Suprapubic skin (tissue), 3 donors: ENCODE results near the gene FASN.

Source experiments
- EP300 ChIP-seq: sonication (generic); formaldehyde crosslinking; IDR thresholded peaks from one replicate; pipeline ENCODE4 v1.6.1; 2017; ENCODE audit warnings: antibody characterized with exemption
- POLR2A ChIP-seq, 2 donors: fragments of 450-650 bp; IDR thresholded peaks; one replicate each; pipeline ENCODE4 v1.6.1; 2017; ENCODE audit warnings: antibody characterized with exemption in 2 of 2, mild to moderate bottlenecking in 2 of 2, moderate library complexity in 2 of 2
- TF ChIP-seq, protein P1 (sequence below), 2 donors: fragments of 200-600 bp in 1 of 2; fragments of 450-650 bp in 1 of 2; sonication (generic) in 1 of 2; IDR thresholded peaks; one replicate each; pipeline ENCODE4 v1.5.1; 2016 to 2019; ENCODE audit warnings: antibody characterized with exemption in 2 of 2, mild to moderate bottlenecking in 1 of 2, moderate library complexity in 1 of 2

DNA sequence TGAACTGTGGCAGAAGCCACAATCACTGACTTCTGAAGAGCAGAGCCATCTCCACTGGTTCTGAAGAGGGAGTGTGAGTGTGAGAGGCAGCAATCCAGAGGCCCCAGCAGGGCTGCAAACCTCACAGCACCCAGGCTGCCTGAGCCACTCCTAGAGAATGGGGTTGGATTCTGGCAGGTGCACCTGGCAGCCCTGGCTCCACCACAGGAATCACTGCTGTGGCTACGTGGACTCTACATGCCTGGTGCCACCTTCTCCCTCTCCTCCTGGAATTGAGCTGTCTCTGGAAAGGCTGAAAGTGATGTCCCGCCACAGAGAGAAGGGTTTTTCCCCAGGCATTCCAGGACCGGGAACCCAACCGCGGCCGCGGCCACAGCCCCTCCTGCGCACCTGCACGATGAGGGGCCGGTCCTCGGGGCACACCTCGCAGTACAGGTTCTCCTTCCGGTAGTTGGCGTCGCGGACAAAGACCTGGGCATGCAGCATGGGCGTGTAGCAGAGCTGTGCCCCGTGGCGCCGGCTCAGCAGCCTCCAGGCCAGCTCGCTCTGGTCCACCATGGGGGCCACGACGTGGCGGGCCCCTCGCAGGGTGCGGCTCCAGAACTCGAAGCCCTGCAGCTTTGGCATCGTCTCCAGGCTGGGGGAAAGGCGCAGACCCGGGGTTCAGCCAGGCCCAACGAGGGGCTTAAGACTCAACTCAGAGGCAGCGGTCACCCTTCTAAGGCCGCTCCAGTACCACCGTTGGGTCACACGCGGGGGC lies 33.4 kb downstream of the FASN start:
- TF ChIP-seq, protein P1, sequence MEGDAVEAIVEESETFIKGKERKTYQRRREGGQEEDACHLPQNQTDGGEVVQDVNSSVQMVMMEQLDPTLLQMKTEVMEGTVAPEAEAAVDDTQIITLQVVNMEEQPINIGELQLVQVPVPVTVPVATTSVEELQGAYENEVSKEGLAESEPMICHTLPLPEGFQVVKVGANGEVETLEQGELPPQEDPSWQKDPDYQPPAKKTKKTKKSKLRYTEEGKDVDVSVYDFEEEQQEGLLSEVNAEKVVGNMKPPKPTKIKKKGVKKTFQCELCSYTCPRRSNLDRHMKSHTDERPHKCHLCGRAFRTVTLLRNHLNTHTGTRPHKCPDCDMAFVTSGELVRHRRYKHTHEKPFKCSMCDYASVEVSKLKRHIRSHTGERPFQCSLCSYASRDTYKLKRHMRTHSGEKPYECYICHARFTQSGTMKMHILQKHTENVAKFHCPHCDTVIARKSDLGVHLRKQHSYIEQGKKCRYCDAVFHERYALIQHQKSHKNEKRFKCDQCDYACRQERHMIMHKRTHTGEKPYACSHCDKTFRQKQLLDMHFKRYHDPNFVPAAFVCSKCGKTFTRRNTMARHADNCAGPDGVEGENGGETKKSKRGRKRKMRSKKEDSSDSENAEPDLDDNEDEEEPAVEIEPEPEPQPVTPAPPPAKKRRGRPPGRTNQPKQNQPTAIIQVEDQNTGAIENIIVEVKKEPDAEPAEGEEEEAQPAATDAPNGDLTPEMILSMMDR (IDR thresholded peaks at IDR 0.05), result no peak
- TF ChIP-seq POLR2A (IDR thresholded peaks at IDR 0.05) (no peak), EP300 (no peak)
